ACHN (cell line): ENCODE results near the gene HIP1.
A peak's percentile ranks its signal among the peaks of the same experiment; 100 is the strongest.
"Not testable (repeated sequence)": the region's sequence is repeated elsewhere in the genome, so short reads cannot be mapped to it uniquely, and the experiment has no call there.

ENCODE experiments used
- DNase-seq: peaks from one replicate; pipeline ENCODE4 v3.0.0-alpha.2; 2015
- in situ Hi-C: cut with HindIII; loops from 2 replicates; pipeline ENCODE4 v1.10.0; 2017; ENCODE audit warnings: low sequenced_read_pairs, low pct_ligation_motif_present, low pct_unique_long_range_greater_than_20kb

HIP1 gene

GRCh38 chr7:75635036-75635435 lies 103.7 kb downstream of the HIP1 start:
- DNase-seq, result no peak
- in situ Hi-C loops, result no loop called here

GRCh38 chr7:75632587-75632986 lies 106.2 kb downstream of the HIP1 start:
- DNase-seq, in situ Hi-C loops: not testable (repeated sequence)

GRCh38 chr7:75631711-75632110 lies 107.0 kb downstream of the HIP1 start:
- in situ Hi-C loops, result no loop called here
- no peak for DNase-seq

- no peak for DNase-seq
- in situ Hi-C loops, result no loop called here
Observed at GRCh38 chr7:75630549-75630948, 108.2 kb downstream of the HIP1 start.

GRCh38 chr7:75629044-75629443 lies 109.7 kb downstream of the HIP1 start:
- DNase-seq, result no peak
- in situ Hi-C loops, result no loop called here

GRCh38 chr7:75628055-75628454 lies 110.7 kb downstream of the HIP1 start:
- in situ Hi-C loops, result no loop called here
- no peak for DNase-seq

GRCh38 chr7:75626954-75627353 lies 111.8 kb downstream of the HIP1 start:
- in situ Hi-C loops, result no loop called here
- no peak for DNase-seq

- DNase-seq, result no peak
- in situ Hi-C loops, result no loop called here
Observed at GRCh38 chr7:75625868-75626267, 112.9 kb downstream of the HIP1 start.

GRCh38 chr7:75624134-75624832 lies 114.5 kb downstream of the HIP1 start:
- in situ Hi-C loops, result no loop called here
- DNase-seq, result no peak

GRCh38 chr7:75623390-75624133 lies 115.2 kb downstream of the HIP1 start:
- no peak for DNase-seq
- in situ Hi-C loops, result no loop called here

- DNase-seq, result no peak
Observed at GRCh38 chr7:75621124-75621523, 117.6 kb downstream of the HIP1 start.

GRCh38 chr7:75619636-75620035 lies 119.1 kb downstream of the HIP1 start:
- DNase-seq, result no peak
- in situ Hi-C loops, result no loop called here

More at GRCh38 chr7:75621124-75621523, 117.6 kb downstream of the HIP1 start:
- in situ Hi-C loops, result no loop called here

GRCh38 chr7:75617634-75618234 lies 121.0 kb downstream of the HIP1 start:
- DNase-seq, result no peak
- in situ Hi-C loops, result no loop called here

- in situ Hi-C loops, result no loop called here
- no peak for DNase-seq
Observed at GRCh38 chr7:75616421-75617167, 122.1 kb downstream of the HIP1 start.

- no peak for DNase-seq
- in situ Hi-C loops, result no loop called here
Observed at GRCh38 chr7:75614401-75614800, 124.3 kb downstream of the HIP1 start.

- in situ Hi-C loops, result no loop called here
- DNase-seq, result no peak
Observed at GRCh38 chr7:75613351-75613750, 125.4 kb downstream of the HIP1 start.

- peak; percentile 88 for DNase-seq
- in situ Hi-C loops, result no loop called here
Observed at GRCh38 chr7:75611557-75612178, 127.1 kb downstream of the HIP1 start.

- DNase-seq, in situ Hi-C loops: not testable (repeated sequence)
Observed at GRCh38 chr7:75609416-75609815, 129.3 kb downstream of the HIP1 start.
